ENCODE data around the gene FGG.

Gene FGG

DNA sequence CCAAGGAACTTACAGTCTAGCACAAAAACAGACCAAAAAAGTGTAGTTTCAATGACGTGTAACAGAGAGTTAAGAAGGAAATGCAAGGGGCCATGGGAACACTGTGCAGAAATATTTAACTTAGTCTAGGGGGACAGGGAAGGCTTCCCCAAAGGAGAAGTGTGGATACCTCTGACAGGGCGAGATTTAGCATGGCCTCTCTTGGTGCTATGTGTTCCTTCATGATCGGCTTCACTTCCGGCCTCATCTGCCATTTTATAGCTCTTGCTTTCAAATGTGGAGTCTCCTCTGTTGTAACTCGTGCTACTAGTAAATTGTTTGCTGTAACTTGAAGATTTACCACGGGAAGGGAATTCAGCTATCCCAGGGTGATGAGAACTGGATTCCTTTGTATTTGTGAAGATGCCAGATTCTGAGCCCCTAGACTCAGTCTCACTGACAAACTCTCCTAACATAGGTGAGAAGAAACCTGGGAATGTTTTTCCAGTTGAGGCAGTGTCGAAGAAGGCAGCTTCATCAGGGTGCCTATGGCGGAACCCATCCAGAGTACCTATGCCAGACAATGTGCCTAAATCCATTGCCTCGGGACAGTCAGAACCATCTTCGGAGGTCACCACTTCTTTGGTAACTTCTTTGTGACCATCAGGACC lies 27.0 kb downstream of the FGG start:
- TF ChIP-seq POLR2A (IDR thresholded peaks at IDR 0.05; ENCODE audit: low read depth, low read length): no peak
- FAIRE-seq: no peak

DNA sequence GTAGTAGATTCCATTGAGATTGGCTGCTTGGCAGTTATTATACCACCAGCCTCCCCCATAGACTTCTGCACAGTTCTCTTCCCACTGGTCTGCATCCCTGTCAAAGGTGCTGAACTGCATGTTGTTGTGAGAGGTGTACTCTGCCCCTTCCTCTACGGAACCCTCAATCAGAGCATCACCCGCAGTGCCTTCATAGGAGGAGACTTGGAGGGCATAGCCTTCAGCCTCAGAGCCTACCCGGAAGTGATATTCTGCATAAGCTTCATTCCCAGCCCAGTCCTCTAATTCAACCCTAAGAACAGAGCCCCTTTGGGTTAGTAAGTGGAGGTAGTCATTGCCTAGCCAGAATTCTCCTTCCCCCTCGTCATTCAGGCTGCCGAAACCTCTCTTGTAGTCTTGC lies 28.2 kb downstream of the FGG start:
- DNase-seq (ENCODE audit: insufficient read length, low spot score): no peak
- no peak for TF ChIP-seq POLR2A (IDR thresholded peaks at IDR 0.05; ENCODE audit: low read depth, low read length)
- no peak for FAIRE-seq

More for the DNA sequence above, 27.0 kb downstream of the FGG start:
- no peak for DNase-seq (ENCODE audit: insufficient read length, low spot score)

DNA sequence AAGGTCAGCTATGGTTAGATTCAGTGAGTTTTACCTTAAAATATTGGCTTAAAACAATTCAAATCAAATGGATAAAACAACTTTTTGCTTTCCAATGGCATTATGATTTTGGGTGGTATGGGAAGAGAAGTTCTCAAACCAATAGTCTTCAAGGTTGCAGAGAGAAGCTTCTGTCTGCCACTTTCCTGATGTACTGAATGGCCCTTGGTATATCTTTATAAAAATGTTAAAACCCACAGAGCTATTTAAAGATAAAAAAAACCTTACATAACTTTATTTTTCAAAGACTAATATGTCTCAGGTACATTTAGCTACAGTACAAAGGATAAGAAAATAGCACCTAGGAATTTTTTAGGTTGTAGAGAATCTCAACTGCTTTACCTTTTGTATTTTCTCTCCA lies 28.8 kb downstream of the FGG start:
- TF ChIP-seq POLR2A (IDR thresholded peaks at IDR 0.05; ENCODE audit: low read depth, low read length): no peak
- DNase-seq (ENCODE audit: insufficient read length, low spot score): no peak
- FAIRE-seq: no peak

DNA sequence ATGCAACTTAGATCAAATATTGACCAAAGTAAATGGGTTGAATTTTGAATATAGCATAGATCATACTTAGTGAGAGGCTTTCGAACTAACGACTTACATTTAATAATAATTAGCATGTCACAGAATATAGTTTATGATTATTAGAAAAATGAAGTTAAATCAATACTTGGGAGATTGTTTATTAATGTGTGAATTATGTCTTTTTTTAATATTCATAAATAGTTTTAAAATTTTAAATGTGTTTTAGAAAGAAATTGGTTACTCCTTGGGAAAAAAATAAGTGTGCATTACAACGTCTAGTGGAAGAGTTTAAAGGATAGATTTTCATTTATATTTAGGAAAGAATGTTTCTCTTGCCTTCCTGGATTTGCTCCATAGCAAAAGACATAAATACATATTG lies 29.2 kb downstream of the FGG start:
- DNase-seq (ENCODE audit: insufficient read length, low spot score) (no peak), FAIRE-seq (no peak)
- TF ChIP-seq POLR2A (IDR thresholded peaks at IDR 0.05; ENCODE audit: low read depth, low read length): no peak

DNA sequence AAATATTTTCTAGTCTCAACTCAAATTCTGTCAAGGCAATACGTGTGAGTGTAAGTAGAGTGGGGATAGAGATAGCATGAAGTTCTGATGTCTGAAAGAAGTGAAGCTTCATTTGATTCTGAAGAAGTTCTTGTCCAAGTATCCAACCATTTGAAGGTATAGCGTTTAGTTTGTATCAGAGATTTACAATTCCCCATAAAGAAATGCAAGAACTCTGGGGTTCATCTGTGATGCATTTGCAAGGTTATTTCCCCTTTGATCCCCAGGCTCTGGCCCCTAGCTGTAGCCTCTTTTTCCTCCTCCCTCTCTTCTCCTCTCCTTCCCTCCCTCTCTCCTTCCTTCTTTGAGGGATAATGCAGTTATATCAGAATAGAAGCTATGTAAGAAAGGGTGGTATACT lies 29.7 kb downstream of the FGG start:
- DNase-seq (ENCODE audit: insufficient read length, low spot score): no peak
- no peak for TF ChIP-seq POLR2A (IDR thresholded peaks at IDR 0.05; ENCODE audit: low read depth, low read length)
- no peak for FAIRE-seq

DNA sequence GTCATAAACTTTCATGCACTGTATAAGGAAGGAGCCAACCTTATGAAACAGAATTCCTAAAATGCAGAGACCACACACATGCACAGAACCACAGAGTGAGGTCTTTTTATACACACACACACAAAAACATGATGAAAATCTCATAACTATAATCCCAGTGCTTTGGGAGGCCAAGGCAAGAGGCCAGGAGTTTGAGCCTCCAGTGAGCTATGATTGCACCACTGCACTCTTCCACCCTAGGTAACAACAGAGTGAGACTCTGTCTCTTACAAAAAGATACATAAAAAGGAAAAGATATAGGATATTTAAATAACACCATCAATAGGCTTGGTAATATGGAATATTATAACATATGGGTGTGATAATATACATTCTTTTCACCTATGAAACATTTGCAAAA lies 32.5 kb downstream of the FGG start:
- TF ChIP-seq POLR2A (IDR thresholded peaks at IDR 0.05; ENCODE audit: low read depth, low read length): no peak
- FAIRE-seq (no peak), DNase-seq (ENCODE audit: insufficient read length, low spot score) (no peak)

DNA sequence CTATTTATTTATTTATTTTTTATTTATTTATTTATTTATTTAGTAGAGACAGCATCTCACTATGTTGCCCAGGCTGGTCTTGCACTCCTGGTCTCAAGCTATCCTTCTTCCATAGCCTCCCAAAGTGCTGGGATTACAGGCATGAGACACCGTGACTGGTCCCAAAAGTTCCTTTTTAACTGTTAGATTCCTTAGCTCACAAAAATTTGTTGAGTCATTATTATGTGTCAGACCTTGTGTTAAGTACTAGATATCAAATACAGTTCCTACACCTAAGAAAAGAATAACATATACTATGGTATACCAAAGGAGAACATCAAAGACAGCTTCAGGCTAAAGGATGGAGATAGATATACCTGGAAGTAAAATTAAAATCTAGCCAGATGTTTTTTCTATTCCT lies 33.5 kb downstream of the FGG start:
- FAIRE-seq (no peak), DNase-seq (ENCODE audit: insufficient read length, low spot score) (no peak)
- no peak for TF ChIP-seq POLR2A (IDR thresholded peaks at IDR 0.05; ENCODE audit: low read depth, low read length)

DNA sequence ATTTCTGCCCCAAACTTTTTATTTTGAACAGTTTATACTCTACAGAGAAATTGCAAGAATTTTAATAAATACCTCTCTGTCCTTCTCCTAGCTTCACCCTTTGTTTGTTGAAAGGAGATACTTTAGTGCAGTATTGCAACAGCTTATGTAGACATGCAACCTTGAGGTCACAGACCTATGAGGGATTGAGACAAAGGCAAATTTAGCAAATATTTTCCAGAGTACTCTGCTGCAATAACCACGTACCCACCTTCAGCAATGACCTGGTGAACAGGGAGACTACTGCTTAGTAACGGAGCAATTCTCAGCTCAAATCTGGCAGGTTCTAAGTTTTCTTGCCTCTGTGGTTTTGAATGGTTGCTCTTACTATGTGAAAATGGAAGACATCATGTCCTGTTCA lies 35.1 kb downstream of the FGG start:
- no peak for FAIRE-seq
- TF ChIP-seq POLR2A (IDR thresholded peaks at IDR 0.05; ENCODE audit: low read depth, low read length): no peak
- DNase-seq (ENCODE audit: insufficient read length, low spot score): no peak

DNA sequence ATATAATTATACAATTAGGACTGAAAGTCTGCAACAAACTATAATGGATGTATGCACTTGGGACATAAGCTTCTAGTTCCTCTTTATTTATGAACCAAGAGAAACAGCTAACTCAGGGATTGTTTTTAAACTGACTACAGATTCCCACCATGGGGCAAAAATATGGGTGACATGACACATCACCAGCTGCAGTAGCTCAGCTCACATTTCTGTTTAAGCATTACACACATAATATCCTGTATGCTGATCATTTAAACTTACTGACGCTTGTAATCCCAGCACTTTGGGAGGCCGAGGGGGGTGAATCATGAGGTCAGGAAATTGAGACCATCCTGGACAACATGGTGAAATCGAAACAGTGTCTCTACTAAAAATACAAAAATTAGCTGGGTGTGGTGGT lies 38.1 kb downstream of the FGG start:
- no peak for TF ChIP-seq POLR2A (IDR thresholded peaks at IDR 0.05; ENCODE audit: low read depth, low read length)
- FAIRE-seq (no peak), DNase-seq (ENCODE audit: insufficient read length, low spot score) (no peak)

DNA sequence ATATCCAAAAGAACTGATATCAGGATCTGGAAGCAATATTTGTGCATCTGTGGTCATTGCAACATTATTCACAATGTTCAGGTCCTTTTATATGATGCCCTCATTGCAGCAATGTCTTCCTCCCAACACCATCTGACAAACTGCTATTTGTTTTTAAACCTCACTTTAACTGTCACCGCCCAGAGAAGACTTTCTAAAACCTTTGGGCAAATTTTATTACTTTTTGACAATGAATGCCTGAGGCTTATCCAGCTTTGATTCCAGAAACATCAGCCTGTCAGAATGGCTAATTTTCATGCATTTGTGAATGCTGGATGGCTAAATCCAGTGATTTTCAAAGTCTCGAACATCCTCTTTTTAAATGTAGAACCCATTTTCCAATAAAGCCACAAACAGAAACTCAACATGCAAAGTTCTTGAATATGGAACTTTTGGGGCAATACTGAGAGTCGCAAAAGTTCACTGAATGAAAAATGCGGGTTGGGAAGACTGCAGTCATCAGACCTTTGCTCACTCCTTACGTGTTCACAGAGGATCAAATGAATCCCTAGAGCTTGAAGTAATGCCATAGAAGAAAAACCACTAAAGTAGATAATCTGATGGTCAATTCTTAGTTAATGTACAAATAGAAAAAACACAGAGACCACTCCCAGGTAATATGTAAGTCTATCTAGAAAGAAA lies 39.1 kb downstream of the FGG start:
- FAIRE-seq (no peak), DNase-seq (ENCODE audit: insufficient read length, low spot score) (no peak)
- no peak for TF ChIP-seq POLR2A (IDR thresholded peaks at IDR 0.05; ENCODE audit: low read depth, low read length)

DNA sequence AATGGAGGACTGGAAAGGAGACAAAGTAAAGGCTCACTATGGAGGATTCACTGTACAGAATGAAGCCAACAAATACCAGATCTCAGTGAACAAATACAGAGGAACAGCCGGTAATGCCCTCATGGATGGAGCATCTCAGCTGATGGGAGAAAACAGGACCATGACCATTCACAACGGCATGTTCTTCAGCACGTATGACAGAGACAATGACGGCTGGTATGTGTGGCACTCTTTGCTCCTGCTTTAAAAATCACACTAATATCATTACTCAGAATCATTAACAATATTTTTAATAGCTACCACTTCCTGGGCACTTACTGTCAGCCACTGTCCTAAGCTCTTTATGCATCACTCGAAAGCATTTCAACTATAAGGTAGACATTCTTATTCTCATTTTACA lies 42.9 kb downstream of the FGG start:
- no peak for FAIRE-seq
- TF ChIP-seq POLR2A (IDR thresholded peaks at IDR 0.05; ENCODE audit: low read depth, low read length): no peak

DNA sequence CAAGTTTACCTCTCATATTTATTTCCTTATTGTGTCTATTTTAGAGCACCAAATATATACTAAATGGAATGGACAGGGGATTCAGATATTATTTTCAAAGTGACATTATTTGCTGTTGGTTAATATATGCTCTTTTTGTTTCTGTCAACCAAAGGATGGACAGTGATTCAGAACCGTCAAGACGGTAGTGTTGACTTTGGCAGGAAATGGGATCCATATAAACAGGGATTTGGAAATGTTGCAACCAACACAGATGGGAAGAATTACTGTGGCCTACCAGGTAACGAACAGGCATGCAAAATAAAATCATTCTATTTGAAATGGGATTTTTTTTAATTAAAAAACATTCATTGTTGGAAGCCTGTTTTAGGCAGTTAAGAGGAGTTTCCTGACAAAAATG lies 43.4 kb downstream of the FGG start:
- no peak for DNase-seq (ENCODE audit: insufficient read length, low spot score)
- TF ChIP-seq POLR2A (IDR thresholded peaks at IDR 0.05; ENCODE audit: low read depth, low read length): no peak
- no peak for FAIRE-seq

More for the DNA sequence above, 42.9 kb downstream of the FGG start:
- no peak for DNase-seq (ENCODE audit: insufficient read length, low spot score)

DNA sequence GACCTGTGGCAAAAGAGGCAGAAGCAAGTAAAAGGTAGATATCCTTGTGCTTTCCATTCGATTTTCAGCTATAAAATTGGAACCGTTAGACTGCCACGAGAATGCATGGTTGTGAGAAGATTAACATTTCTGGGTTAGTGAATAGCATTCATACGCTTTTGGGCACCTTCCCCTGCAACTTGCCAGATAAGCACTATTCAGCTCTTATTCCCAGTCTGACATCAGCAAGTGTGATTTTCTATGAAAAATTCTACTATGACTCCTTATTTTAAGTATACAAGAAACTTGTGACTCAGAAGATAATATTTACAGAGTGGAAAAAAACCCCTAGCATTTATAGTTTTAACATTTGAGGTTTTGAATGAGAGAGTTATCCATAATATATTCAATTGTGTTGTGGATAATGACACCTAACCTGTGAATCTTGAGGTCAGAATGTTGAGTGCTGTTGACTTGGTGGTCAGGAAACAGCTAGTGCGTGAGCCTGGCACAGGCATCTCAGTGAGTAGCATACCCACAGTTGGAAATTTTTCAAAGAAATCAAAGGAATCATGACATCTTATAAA lies 45.7 kb downstream of the FGG start:
- DNase-seq (ENCODE audit: insufficient read length, low spot score) (no peak), FAIRE-seq (no peak)

DNA sequence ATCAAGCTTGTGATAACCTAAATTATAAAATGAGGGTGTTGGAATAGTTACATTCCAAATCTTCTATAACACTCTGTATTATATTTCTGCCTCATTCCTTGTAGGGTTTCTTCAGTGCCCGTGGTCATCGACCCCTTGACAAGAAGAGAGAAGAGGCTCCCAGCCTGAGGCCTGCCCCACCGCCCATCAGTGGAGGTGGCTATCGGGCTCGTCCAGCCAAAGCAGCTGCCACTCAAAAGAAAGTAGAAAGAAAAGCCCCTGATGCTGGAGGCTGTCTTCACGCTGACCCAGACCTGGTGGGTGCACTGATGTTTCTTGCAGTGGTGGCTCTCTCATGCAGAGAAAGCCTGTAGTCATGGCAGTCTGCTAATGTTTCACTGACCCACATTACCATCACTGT lies 46.8 kb downstream of the FGG start:
- FAIRE-seq (no peak), DNase-seq (ENCODE audit: insufficient read length, low spot score) (no peak)
- TF ChIP-seq POLR2A (IDR thresholded peaks at IDR 0.05; ENCODE audit: low read depth, low read length): no peak

More for the DNA sequence above, 45.7 kb downstream of the FGG start:
- no peak for TF ChIP-seq POLR2A (IDR thresholded peaks at IDR 0.05; ENCODE audit: low read depth, low read length)

DNA sequence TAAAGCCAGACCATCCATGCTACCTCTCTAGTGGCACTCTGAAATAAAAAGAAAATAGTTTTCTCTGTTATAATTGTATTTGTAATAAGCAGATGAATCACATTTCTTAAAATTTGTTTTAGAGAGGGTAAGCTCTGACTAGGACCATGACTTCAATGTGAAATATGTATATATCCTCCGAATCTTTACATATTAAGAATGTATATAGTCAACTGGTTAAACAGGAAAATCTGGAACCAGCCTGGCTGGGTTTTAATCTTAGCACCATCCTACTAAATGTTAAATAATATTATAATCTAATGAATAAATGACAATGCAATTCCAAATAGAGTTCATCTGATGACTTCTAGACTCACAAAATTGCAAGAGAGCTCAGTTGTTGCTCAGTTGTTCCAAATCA lies 48.1 kb downstream of the FGG start:
- DNase-seq (ENCODE audit: insufficient read length, low spot score): no peak
- no peak for TF ChIP-seq POLR2A (IDR thresholded peaks at IDR 0.05; ENCODE audit: low read depth, low read length)
- FAIRE-seq: no peak

All from H54 (cell line).